ENCODE data around the gene SSX2IP.
A peak's percentile ranks its signal among the peaks of the same experiment; 100 is the strongest.

SSX2IP gene

GRCh38 chr1:84698151-84699110 lies 8.2 kb upstream of the SSX2IP start:
- Histone ChIP-seq H3K4me3 (no peak overlapping the region), H3K4me2 (no peak overlapping the region), H3K9ac (no peak overlapping the region)

GRCh38 chr1:84693785-84694184 lies 3.5 kb upstream of the SSX2IP start:
- Histone ChIP-seq H3K4me3 (no peak overlapping the region), H3K4me2 (peak overlapping the region; percentile 82), H3K9ac (no peak overlapping the region), H4K20me1 (peaks cover under 1% of the 10 kb centered on the region; the same call in 1 of the 2 replicates), H3K36me3 (no peaks in the 10 kb centered on the region), H3K27ac (peak overlapping the region; percentile 72), H3K9me3 (peaks cover 11% of the 10 kb centered on the region), H3K27me3 (no peaks in the 10 kb centered on the region), H3K4me1 (peaks cover 33% of the 10 kb centered on the region)
- no peak for TF ChIP-seq Cebpa-rat (IDR thresholded peaks at IDR 0.05)

More at GRCh38 chr1:84698151-84699110, 8.2 kb upstream of the SSX2IP start:
- no peaks in the 10 kb centered on the region for H3K27me3 ChIP-seq
- peaks cover 3% of the 10 kb centered on the region for H3K4me1 ChIP-seq
- H4K20me1 ChIP-seq, result no peaks in the 10 kb centered on the region
- TF ChIP-seq Cebpa-rat (IDR thresholded peaks at IDR 0.05), result no peak
- no peak overlapping the region for H3K27ac ChIP-seq
- no peaks in the 10 kb centered on the region for H3K36me3 ChIP-seq
- H3K9me3 ChIP-seq, result peaks cover 11% of the 10 kb centered on the region

- no peak for TF ChIP-seq Cebpa-rat (IDR thresholded peaks at IDR 0.05)
- Histone ChIP-seq H3K36me3 (no peaks in the 10 kb centered on the region), H4K20me1 (peaks cover 8% of the 10 kb centered on the region; the same call in 1 of the 2 replicates), H3K9ac (peak overlapping the region; percentile 62; the same call in 1 of the 2 replicates), H3K4me3 (peak overlapping the region; percentile 34; the same call in 1 of the 2 replicates), H3K4me2 (peak overlapping the region; percentile 82), H3K9me3 (peaks cover 11% of the 10 kb centered on the region), H3K4me1 (peaks cover 41% of the 10 kb centered on the region), H3K27ac (peak overlapping the region; percentile 72), H3K27me3 (no peaks in the 10 kb centered on the region)
Observed at GRCh38 chr1:84693005-84693404, 2.7 kb upstream of the SSX2IP start.

GRCh38 chr1:84692391-84692790 lies 2.1 kb upstream of the SSX2IP start:
- Histone ChIP-seq H3K36me3 (no peaks in the 10 kb centered on the region), H3K9ac (no peak overlapping the region; the same call in 1 of the 2 replicates), H3K4me1 (peaks cover 45% of the 10 kb centered on the region), H3K4me2 (peak overlapping the region; percentile 82), H4K20me1 (peaks cover 14% of the 10 kb centered on the region; the same call in 1 of the 2 replicates), H3K4me3 (peak overlapping the region; percentile 34; the same call in 1 of the 2 replicates), H3K9me3 (peaks cover 11% of the 10 kb centered on the region), H3K27ac (peak overlapping the region; percentile 72), H3K27me3 (no peaks in the 10 kb centered on the region)
- TF ChIP-seq Cebpa-rat (IDR thresholded peaks at IDR 0.05), result no peak

GRCh38 chr1:84691122-84691783 lies 992 bp upstream of the SSX2IP start:
- peak overlapping the region; percentile 85 for H3K27ac ChIP-seq

GRCh38 chr1:84689514-84690396 lies 506 bp downstream of the SSX2IP start:
- Histone ChIP-seq H3K9me3 (peaks cover 11% of the 10 kb centered on the region), H4K20me1 (peaks cover 20% of the 10 kb centered on the region; the same call in 1 of the 2 replicates), H3K4me1 (peaks cover 45% of the 10 kb centered on the region), H3K36me3 (no peaks in the 10 kb centered on the region), H3K27me3 (no peaks in the 10 kb centered on the region), H3K9ac (peak overlapping the region; percentile 83), H3K27ac (peak overlapping the region; percentile 85), H3K4me3 (peak overlapping the region; percentile 79), H3K4me2 (peak overlapping the region; percentile 76)
- TF ChIP-seq Cebpa-rat (IDR thresholded peaks at IDR 0.05), result no peak

More at GRCh38 chr1:84691122-84691783, 992 bp upstream of the SSX2IP start:
- H3K27me3 ChIP-seq, result no peaks in the 10 kb centered on the region
- H3K4me3 ChIP-seq, result peak overlapping the region; percentile 79
- H3K36me3 ChIP-seq, result no peaks in the 10 kb centered on the region
- H3K4me2 ChIP-seq, result peak overlapping the region; percentile 82
- peaks cover 45% of the 10 kb centered on the region for H3K4me1 ChIP-seq
- TF ChIP-seq Cebpa-rat (IDR thresholded peaks at IDR 0.05), result no peak
- peaks cover 20% of the 10 kb centered on the region; the same call in 1 of the 2 replicates for H4K20me1 ChIP-seq
- H3K9ac ChIP-seq, result peak overlapping the region; percentile 83
- peaks cover 11% of the 10 kb centered on the region for H3K9me3 ChIP-seq

GRCh38 chr1:84688463-84689061 lies 1.7 kb downstream of the SSX2IP start:
- no peak overlapping the region for H3K9ac ChIP-seq
- H3K4me1 ChIP-seq, result peaks cover 44% of the 10 kb centered on the region
- H3K4me3 ChIP-seq, result no peak overlapping the region; the same call in 1 of the 2 replicates
- peaks cover 1% of the 10 kb centered on the region; the same call in 1 of the 2 replicates for H3K9me3 ChIP-seq
- no peak for TF ChIP-seq Cebpa-rat (IDR thresholded peaks at IDR 0.05)
- peaks cover 20% of the 10 kb centered on the region; the same call in 1 of the 2 replicates for H4K20me1 ChIP-seq
- no peak overlapping the region for H3K27ac ChIP-seq
- no peaks in the 10 kb centered on the region for H3K27me3 ChIP-seq
- peak overlapping the region; percentile 76 for H3K4me2 ChIP-seq
- H3K36me3 ChIP-seq, result peaks cover 1% of the 10 kb centered on the region; the same call in 1 of the 2 replicates

- no peak overlapping the region for H3K27ac ChIP-seq
- no peaks in the 10 kb centered on the region for H3K27me3 ChIP-seq
- H3K4me3 ChIP-seq, result no peak overlapping the region
- H3K4me1 ChIP-seq, result peaks cover 41% of the 10 kb centered on the region
- no peak overlapping the region for H3K9ac ChIP-seq
- H4K20me1 ChIP-seq, result peaks cover 20% of the 10 kb centered on the region; the same call in 1 of the 2 replicates
- 0 out of 2 replicates have a peak overlapping the region, but pooled peaks have one; percentile 4 for H3K4me2 ChIP-seq
- no peak for TF ChIP-seq Cebpa-rat (IDR thresholded peaks at IDR 0.05)
- H3K9me3 ChIP-seq, result no peaks in the 10 kb centered on the region
- peaks cover 4% of the 10 kb centered on the region; the same call in 1 of the 2 replicates for H3K36me3 ChIP-seq
Observed at GRCh38 chr1:84687714-84688462, 2.4 kb downstream of the SSX2IP start.
